ENCODE measurements around the gene FAM180B.

FAM180B gene

GRCh38 chr11:47571357-47571729 lies 15.1 kb upstream of the FAM180B start:
- no peak overlapping the region for H3K27ac ChIP-seq
- no peak for TF ChIP-seq CTCF (conservative IDR thresholded peaks at IDR 0.05)

GRCh38 chr11:47571895-47572294 lies 14.6 kb upstream of the FAM180B start:
- no peak for TF ChIP-seq CTCF (conservative IDR thresholded peaks at IDR 0.05)
- H3K27ac ChIP-seq: no peak overlapping the region

DNA sequence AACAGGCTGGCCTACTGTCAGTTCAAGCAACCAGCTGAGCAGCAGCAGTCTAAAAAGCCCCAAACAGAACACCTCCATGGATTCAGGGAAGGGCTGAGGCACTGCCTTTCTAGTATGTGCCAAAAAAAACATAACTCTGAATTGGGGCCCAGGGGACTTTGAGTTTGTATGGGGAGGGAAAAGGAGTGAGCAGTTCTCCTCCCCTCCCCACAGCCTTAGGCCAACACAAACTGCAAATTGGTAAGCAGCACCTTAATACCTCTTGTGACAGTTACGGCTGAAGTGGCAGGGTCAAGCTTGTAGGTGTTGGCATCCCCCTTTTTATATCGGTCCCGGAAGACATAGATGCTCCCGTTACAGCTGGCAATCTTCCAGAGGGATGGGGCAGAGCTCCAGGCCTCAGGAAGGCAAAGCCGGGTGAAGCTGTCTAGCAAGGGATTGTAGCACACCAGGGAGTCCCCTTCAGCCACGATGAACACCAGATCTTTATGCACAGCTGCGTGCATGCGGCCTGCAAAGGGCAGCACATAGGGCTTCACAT lies 13.7 kb upstream of the FAM180B start:
- H3K27ac ChIP-seq: no peak overlapping the region
- no peak for TF ChIP-seq CTCF (conservative IDR thresholded peaks at IDR 0.05)

- no peak overlapping the region for H3K27ac ChIP-seq
- TF ChIP-seq CTCF (conservative IDR thresholded peaks at IDR 0.05): no peak
Observed at GRCh38 chr11:47573321-47573720, 13.2 kb upstream of the FAM180B start.

- peak overlapping the region; percentile 85 for H3K27ac ChIP-seq
- TF ChIP-seq CTCF (conservative IDR thresholded peaks at IDR 0.05): no peak
Observed at GRCh38 chr11:47577460-47578041, 8.9 kb upstream of the FAM180B start.

DNA sequence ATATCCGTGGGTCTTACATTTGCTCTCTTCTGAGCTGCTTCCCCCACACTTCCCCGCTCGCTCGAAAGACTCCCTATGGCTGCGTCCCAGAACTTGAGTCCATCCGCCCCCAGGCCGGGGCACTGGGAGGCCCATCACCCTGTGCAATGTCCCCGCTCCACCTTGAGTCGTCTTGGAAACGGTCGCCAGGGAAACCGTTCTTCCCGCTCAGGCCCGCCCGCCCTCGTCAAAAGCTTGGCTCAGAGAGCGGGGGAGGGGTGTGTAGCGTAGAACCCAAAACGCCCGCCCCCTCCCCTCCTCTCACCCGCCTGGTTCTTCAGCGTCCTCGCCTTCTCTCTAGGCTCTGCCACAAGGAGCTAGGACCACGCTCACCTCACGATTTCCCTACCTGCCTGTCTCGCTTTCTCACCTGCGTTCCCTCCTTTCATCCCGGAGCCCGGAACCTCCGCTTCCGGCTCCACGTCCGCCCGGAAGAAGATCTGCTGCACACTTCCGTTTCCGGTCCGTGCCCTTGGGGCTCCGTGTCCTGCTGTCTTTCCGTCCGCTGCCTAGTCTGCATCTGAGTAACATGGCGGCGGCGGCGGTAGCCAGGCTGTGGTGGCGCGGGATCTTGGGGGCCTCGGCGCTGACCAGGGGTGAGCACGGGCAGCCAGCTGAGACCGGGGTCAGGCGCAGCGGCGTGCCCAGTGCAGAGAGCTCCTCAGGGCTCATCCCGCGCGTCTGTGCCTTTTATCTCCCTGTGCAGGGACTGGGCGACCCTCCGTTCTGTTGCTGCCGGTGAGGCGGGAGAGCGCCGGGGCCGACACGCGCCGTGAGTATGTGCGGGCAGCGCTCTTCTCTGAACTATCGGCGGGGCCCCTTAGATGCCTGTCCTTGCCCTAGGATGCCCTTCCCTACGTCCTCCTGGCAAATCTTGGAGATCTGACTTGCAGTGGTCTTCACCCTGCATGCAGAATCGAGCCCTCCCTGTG lies 7.7 kb upstream of the FAM180B start, which contains the start of the genes KBTBD4 and NDUFS3:
Gene KBTBD4 (minus strand): TSS at position 447 of the 971 bp plus-strand sequence. CDS start 19 bp downstream, at position 428.
Gene NDUFS3 (plus strand): TSS at position 551 of the 971 bp plus-strand sequence. CDS start 18 bp downstream, at position 569.
- peak within 1 kb of the TSS; percentile 85 for H3K27ac ChIP-seq
- no peak for TF ChIP-seq CTCF (conservative IDR thresholded peaks at IDR 0.05)

DNA sequence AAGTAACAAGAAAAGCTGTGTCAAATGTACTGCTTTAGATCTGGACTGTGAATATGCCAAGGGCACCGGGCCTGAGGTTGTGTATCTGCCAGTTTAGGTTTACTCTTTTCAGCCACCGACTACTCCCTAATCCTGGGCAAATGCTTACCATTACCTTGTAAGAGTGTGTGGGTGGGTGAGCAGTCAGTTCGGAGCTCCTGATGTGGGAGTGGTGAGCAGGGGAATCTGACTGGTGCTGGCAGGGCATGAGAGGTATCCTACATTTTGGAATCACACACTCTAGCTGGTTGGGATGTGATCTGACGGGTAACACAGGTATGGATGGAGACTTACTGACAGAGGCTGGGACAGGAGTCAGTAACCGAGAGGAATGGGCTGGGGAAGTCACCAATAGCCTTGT lies 2.6 kb upstream of the FAM180B start:
- TF ChIP-seq CTCF (conservative IDR thresholded peaks at IDR 0.05): no peak
- H3K27ac ChIP-seq: no peak overlapping the region

Measured in VCaP (cell line).